Keratinocyte (primary cell): ENCODE data around the gene SYT6. TPM values are rescaled to one million over a fixed set of nuclear protein-coding genes. Genes with fewer than 3 reads are reported as not detected.

ENCODE experiments used
- DNase-seq: peaks from one replicate; pipeline ENCODE4 v3.0.0-alpha.2; 2011; ENCODE audit warnings: low read depth, missing footprints, low spot score
- FAIRE-seq: peaks from 2 replicates; lab custom pipeline; 2011; peaks lifted over from hg19 to GRCh38; lab: Jason Lieb, UNC
- H2AFZ ChIP-seq: 2 replicates; pipeline ENCODE4 v1.6.0; 2012; ENCODE audit warnings: low read length, control low read depth, inconsistent platforms; ENCODE audit not compliant: control insufficient read depth
- H3K27ac ChIP-seq: 2 replicates; pipeline ENCODE4 v1.5.1; 2011; ENCODE audit warnings: low read length; ENCODE audit not compliant: control insufficient read depth, insufficient read depth
- H3K27me3 ChIP-seq: 3 replicates; pipeline ENCODE4 v1.6.0; 2011; ENCODE audit warnings: low read length; ENCODE audit not compliant: control insufficient read depth, insufficient read depth; ENCODE audit errors: extremely low read depth
- H3K36me3 ChIP-seq, 2 experiments: 2 replicates in 1 of 2; 3 replicates in 1 of 2; pipeline ENCODE4 v1.5.1; 2011; ENCODE audit warnings: low read length in 2 of 2, mild to moderate bottlenecking in 1 of 2; ENCODE audit not compliant: control insufficient read depth in 2 of 2, insufficient read depth in 2 of 2; ENCODE audit errors: extremely low read depth in 1 of 2
- H3K4me1 ChIP-seq: 3 replicates; pipeline ENCODE4 v1.5.1; 2011; ENCODE audit warnings: low read length; ENCODE audit not compliant: control insufficient read depth, insufficient read depth; ENCODE audit errors: extremely low read depth
- H3K4me2 ChIP-seq: 3 replicates; pipeline ENCODE4 v1.6.0; 2011; ENCODE audit warnings: low read depth, low read length; ENCODE audit not compliant: control insufficient read depth, insufficient read depth; ENCODE audit errors: extremely low read depth
- H3K4me3 ChIP-seq, 3 experiments: fragments of 200-600 bp in 1 of 3; sonication (generic) in 1 of 3; 2 replicates in 2 of 3; 3 replicates in 1 of 3; pipeline ENCODE4 v1.5.1; 2011 to 2016; ENCODE audit warnings: low read length in 3 of 3, mild to moderate bottlenecking in 3 of 3, control low read depth in 2 of 3, inconsistent platforms in 1 of 3, low read depth in 1 of 3, mixed read lengths in 1 of 3, mixed run types in 1 of 3, moderate library complexity in 1 of 3; ENCODE audit not compliant: control insufficient read depth in 2 of 3, insufficient read depth in 2 of 3; ENCODE audit errors: extremely low read depth in 1 of 3
- H3K79me2 ChIP-seq: 2 replicates; pipeline ENCODE4 v1.6.0; 2012; ENCODE audit warnings: low read length; ENCODE audit not compliant: control insufficient read depth, insufficient read depth
- H3K9ac ChIP-seq: 3 replicates; pipeline ENCODE4 v1.6.0; 2011; ENCODE audit warnings: low read length; ENCODE audit not compliant: control insufficient read depth, insufficient read depth; ENCODE audit errors: extremely low read depth
- H3K9me1 ChIP-seq: 3 replicates; pipeline ENCODE4 v1.6.0; 2011; ENCODE audit warnings: low read length; ENCODE audit not compliant: control insufficient read depth, insufficient read depth; ENCODE audit errors: extremely low read depth
- H3K9me3 ChIP-seq: 2 replicates; pipeline ENCODE4 v1.5.1; 2012; ENCODE audit warnings: low read depth, low read length; ENCODE audit not compliant: control insufficient read depth
- H4K20me1 ChIP-seq: 3 replicates; pipeline ENCODE4 v1.6.0; 2011; ENCODE audit warnings: low read length; ENCODE audit not compliant: control insufficient read depth, insufficient read depth; ENCODE audit errors: extremely low read depth
- EZH2 ChIP-seq: IDR thresholded peaks from one replicate; pipeline ENCODE4 v1.6.1; 2012; ENCODE audit warnings: inconsistent platforms, mild to moderate bottlenecking, low read length, moderate library complexity
- dilution Hi-C: fragments of 300-500 bp; cut with MboI; formaldehyde crosslinking; loops from one replicate; pipeline ENCODE4 v1.7.0; 2020; ENCODE audit warnings: low sequenced_read_pairs; ENCODE audit not compliant: extremely low pct_ligation_motif_present
- polyA plus RNA-seq, 5 experiments: library from polyadenylated mRNA; depleted of rRNA in 3 of 5; stranded (reverse) in 3 of 5; stranded (forward) in 1 of 5; unstranded in 1 of 5; fragments of >200 nt; gene quantifications; 1 replicate in 1 of 5; 2 replicates in 3 of 5; 3 replicates in 1 of 5; pipeline versions ENCODE4 v1.2.1 to v1.2.3, GENCODE V29; 2011 to 2012; ENCODE audit warnings: missing spikeins in 2 of 5, low read depth in 1 of 5, low replicate concordance in 1 of 5
- TF ChIP-seq, protein P1 (sequence below), 3 experiments: IDR thresholded peaks in 1 of 3; conservative IDR thresholded peaks in 1 of 3; optimal IDR thresholded peaks in 1 of 3; 2 replicates in 2 of 3; 3 replicates in 1 of 3; pipeline versions ENCODE3 to v1.5.1; 2011; ENCODE audit warnings: low read length in 3 of 3, mild to moderate bottlenecking in 3 of 3, moderate library complexity in 2 of 3, control low read depth in 1 of 3, inconsistent platforms in 1 of 3; ENCODE audit not compliant: insufficient read depth in 2 of 3; ENCODE audit errors: extremely low read depth in 1 of 3

The SYT6 gene
- polyA plus RNA-seq, 1 donor (not counting 4 experiments of a cell fraction or from before 2014, with no cell fraction given): not detected

- TF ChIP-seq, protein P1, sequence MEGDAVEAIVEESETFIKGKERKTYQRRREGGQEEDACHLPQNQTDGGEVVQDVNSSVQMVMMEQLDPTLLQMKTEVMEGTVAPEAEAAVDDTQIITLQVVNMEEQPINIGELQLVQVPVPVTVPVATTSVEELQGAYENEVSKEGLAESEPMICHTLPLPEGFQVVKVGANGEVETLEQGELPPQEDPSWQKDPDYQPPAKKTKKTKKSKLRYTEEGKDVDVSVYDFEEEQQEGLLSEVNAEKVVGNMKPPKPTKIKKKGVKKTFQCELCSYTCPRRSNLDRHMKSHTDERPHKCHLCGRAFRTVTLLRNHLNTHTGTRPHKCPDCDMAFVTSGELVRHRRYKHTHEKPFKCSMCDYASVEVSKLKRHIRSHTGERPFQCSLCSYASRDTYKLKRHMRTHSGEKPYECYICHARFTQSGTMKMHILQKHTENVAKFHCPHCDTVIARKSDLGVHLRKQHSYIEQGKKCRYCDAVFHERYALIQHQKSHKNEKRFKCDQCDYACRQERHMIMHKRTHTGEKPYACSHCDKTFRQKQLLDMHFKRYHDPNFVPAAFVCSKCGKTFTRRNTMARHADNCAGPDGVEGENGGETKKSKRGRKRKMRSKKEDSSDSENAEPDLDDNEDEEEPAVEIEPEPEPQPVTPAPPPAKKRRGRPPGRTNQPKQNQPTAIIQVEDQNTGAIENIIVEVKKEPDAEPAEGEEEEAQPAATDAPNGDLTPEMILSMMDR (optimal IDR thresholded peaks at IDR 0.05 in 1 of 3, IDR thresholded peaks at IDR 0.05 in 1 of 3, conservative IDR thresholded peaks at IDR 0.05 in 1 of 3; ENCODE audit: extremely low read depth in 1 of 3, insufficient read depth in 2 of 3, low read length in 3 of 3): no peak
- TF ChIP-seq EZH2: no peak
Measured at GRCh38 chr1:114189398-114189797, 35.7 kb upstream of the SYT6 start.

GRCh38 chr1:114181356-114181755 lies 27.7 kb upstream of the SYT6 start:
- H3K27me3 ChIP-seq: peaks cover 4% of the 10 kb centered on the region
- no peak for DNase-seq
- H3K9me1 ChIP-seq: no peaks in the 10 kb centered on the region
- no peak for FAIRE-seq
- no peak overlapping the region for H3K27ac ChIP-seq
- no peaks in the 10 kb centered on the region for H3K36me3 ChIP-seq
- no peak overlapping the region for H3K4me2 ChIP-seq
- dilution Hi-C loops: no loop called here
- no peak overlapping the region for H3K4me3 ChIP-seq
- no peaks in the 10 kb centered on the region for H3K4me1 ChIP-seq
- no peaks in the 10 kb centered on the region for H3K9me3 ChIP-seq
- H4K20me1 ChIP-seq: no peaks in the 10 kb centered on the region
- no peaks in the 10 kb centered on the region for H3K79me2 ChIP-seq
- TF ChIP-seq, protein P1 (optimal IDR thresholded peaks at IDR 0.05 in 1 of 3, IDR thresholded peaks at IDR 0.05 in 1 of 3, conservative IDR thresholded peaks at IDR 0.05 in 1 of 3; ENCODE audit: extremely low read depth in 1 of 3, insufficient read depth in 2 of 3, low read length in 3 of 3): no peak
- TF ChIP-seq EZH2: no peak
- no peak overlapping the region for H3K9ac ChIP-seq
- no peak overlapping the region for H2AFZ ChIP-seq

More at GRCh38 chr1:114189398-114189797, 35.7 kb upstream of the SYT6 start:
- no peaks in the 10 kb centered on the region for H3K4me1 ChIP-seq
- no peaks in the 10 kb centered on the region for H3K9me3 ChIP-seq
- dilution Hi-C loops: no loop called here
- FAIRE-seq (no peak), DNase-seq (no peak)
- H3K36me3 ChIP-seq: no peaks in the 10 kb centered on the region
- no peaks in the 10 kb centered on the region for H3K79me2 ChIP-seq
- H3K9me1 ChIP-seq: no peaks in the 10 kb centered on the region
- no peak overlapping the region for H3K9ac ChIP-seq
- no peak overlapping the region for H3K4me2 ChIP-seq
- H3K27me3 ChIP-seq: no peaks in the 10 kb centered on the region
- H2AFZ ChIP-seq: no peak overlapping the region
- no peaks in the 10 kb centered on the region for H4K20me1 ChIP-seq
- H3K4me3 ChIP-seq: no peak overlapping the region
- H3K27ac ChIP-seq: no peak overlapping the region
